ENCODE data around the gene C7orf25.
"Not testable (repeated sequence)": the region's sequence is repeated elsewhere in the genome, so short reads cannot be mapped to it uniquely, and the experiment has no call there.

The C7orf25 gene

DNA sequence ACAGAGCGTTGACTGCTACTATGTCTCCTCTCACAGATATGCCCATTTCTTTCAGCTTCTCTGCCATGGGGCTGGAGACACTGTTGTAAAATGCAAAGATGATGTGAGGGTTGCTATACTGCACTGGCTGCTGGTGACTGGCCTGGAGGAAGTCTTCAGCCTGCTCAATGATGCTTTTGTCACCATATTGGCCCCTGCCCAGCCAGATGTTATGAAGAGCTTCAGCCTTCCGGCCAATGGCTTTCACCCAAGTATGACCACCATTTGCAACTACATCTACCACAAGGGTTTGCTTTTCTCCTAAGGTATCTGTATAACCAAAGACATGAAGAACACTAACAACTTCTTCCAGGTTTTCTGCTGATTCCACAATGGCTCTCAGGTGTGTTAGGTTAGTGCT lies 1.6 kb downstream of the C7orf25 start:
- H3K36me3 Mint-ChIP-seq: peaks cover 12% of the 10 kb centered on the region
- H3K27me3 Mint-ChIP-seq: no peaks in the 10 kb centered on the region
- no peaks in the 10 kb centered on the region for H3K9me3 Mint-ChIP-seq
- H3K27ac Mint-ChIP-seq: peak overlapping the region; percentile 51
- H3K4me1 Mint-ChIP-seq: peaks cover 68% of the 10 kb centered on the region
- H3K4me3 Mint-ChIP-seq: no peak overlapping the region

- H3K27me3 Mint-ChIP-seq: no peaks in the 10 kb centered on the region
- H3K36me3 Mint-ChIP-seq: peaks cover 4% of the 10 kb centered on the region
- no peak overlapping the region for H3K4me3 Mint-ChIP-seq
- peaks cover 38% of the 10 kb centered on the region for H3K4me1 Mint-ChIP-seq
- no peaks in the 10 kb centered on the region for H3K9me3 Mint-ChIP-seq
- H3K27ac Mint-ChIP-seq: no peak overlapping the region
Measured at GRCh38 chr7:42907316-42907715, 4.6 kb downstream of the C7orf25 start.

DNA sequence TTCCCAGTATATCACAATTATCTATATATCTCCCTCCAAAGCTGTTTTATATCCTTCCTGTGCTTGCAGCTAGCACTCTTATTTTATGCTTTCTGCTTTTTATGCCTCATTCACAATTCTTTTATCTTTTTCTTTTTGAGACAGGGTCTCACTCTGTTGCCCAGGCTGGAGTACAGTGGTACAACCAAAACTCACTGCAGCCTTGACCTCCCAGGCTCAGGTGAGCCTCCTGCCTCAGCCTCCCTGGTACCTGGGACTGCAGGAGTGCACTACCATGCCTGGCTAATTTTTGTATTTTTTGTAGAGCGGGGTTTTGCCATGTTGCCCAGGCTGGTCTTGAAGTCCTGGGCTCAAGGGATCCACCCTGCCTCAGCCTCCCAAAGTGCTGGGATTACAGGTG lies 5.7 kb downstream of the C7orf25 start:
- peaks cover 31% of the 10 kb centered on the region for H3K4me1 Mint-ChIP-seq
- peaks cover 4% of the 10 kb centered on the region for H3K36me3 Mint-ChIP-seq
- no peaks in the 10 kb centered on the region for H3K27me3 Mint-ChIP-seq
- no peak overlapping the region for H3K27ac Mint-ChIP-seq
- no peak overlapping the region for H3K4me3 Mint-ChIP-seq
- H3K9me3 Mint-ChIP-seq: no peaks in the 10 kb centered on the region

- H3K9me3 Mint-ChIP-seq: peaks cover 10% of the 10 kb centered on the region
- no peaks in the 10 kb centered on the region for H3K27me3 Mint-ChIP-seq
Measured at GRCh38 chr7:42902331-42902730, 9.5 kb downstream of the C7orf25 start.

DNA sequence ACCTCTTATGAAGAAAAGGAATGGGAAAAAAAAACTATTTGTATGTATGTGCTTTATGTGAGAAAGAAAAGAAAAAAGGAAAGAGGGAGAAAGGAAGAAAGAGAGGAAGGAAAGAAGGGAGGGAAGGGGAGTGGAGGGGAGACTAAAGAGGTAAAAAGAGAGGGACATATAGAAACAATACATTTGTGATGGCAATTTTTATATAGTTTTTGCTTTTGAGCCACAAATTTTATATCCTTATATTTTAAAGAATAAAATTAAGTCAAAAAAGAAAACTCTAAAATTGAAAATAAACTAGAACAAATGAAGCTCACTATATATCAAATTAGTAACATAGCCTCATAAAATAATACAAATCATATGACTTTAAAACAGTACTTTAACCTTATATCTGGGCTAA lies 11.0 kb downstream of the C7orf25 start:
- H3K27ac Mint-ChIP-seq: no peak overlapping the region
- no peaks in the 10 kb centered on the region for H3K27me3 Mint-ChIP-seq
- no peaks in the 10 kb centered on the region for H3K4me1 Mint-ChIP-seq
- H3K36me3 Mint-ChIP-seq: peaks cover 21% of the 10 kb centered on the region
- H3K9me3 Mint-ChIP-seq: peaks cover 25% of the 10 kb centered on the region
- H3K4me3 Mint-ChIP-seq: no peak overlapping the region

More at GRCh38 chr7:42902331-42902730, 9.5 kb downstream of the C7orf25 start:
- H3K36me3 Mint-ChIP-seq: peaks cover 7% of the 10 kb centered on the region
- no peak overlapping the region for H3K27ac Mint-ChIP-seq
- no peak overlapping the region for H3K4me3 Mint-ChIP-seq
- H3K4me1 Mint-ChIP-seq: peaks cover 1% of the 10 kb centered on the region

DNA sequence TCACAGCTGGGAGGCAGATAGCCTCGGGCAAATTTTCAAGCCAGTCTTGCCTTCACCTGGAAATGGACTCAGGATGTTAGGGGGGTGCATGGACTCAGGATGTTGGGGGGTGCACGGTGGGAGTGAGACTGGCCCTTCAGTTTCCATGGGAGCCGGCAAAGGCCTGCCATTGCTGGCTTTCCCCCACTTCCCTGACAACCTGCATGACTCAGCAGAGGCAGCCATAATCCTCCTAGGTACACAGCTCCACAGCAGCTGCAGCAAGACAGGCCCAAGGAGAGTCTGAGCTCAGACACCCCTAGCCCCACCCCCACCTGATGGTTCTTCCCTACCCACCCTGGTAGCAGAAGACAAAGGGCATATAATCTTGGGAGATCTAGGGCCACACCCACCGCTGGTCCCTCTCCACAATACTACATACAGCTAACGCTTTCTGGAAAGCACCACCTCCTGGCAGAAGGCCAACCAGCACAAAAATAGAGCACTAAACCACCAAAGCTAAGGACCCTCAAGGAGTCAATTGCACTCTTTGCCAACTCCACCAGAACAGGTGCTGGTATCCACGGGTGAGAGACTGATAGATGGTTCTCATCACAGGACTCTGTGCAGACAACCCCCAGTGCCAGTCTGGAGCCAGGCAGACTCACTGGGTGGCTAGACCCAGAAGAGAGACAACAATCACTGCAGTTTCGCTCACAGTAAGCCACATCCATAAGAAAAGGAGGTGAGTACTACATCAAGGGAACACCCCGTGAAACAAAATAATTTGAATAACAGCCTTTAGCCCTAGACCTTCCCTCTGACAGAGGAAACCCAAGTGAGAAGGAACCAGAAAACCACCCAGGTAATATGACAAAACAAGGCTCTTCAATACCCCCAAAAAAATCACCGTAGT lies 18.3 kb downstream of the C7orf25 start:
- H3K27ac Mint-ChIP-seq: no peak overlapping the region
- H3K36me3 Mint-ChIP-seq: peaks cover 29% of the 10 kb centered on the region
- H3K9me3 Mint-ChIP-seq: peaks cover 46% of the 10 kb centered on the region
- H3K4me1 Mint-ChIP-seq: peaks cover 7% of the 10 kb centered on the region
- no peak overlapping the region for H3K4me3 Mint-ChIP-seq
- peaks cover 1% of the 10 kb centered on the region for H3K27me3 Mint-ChIP-seq

DNA sequence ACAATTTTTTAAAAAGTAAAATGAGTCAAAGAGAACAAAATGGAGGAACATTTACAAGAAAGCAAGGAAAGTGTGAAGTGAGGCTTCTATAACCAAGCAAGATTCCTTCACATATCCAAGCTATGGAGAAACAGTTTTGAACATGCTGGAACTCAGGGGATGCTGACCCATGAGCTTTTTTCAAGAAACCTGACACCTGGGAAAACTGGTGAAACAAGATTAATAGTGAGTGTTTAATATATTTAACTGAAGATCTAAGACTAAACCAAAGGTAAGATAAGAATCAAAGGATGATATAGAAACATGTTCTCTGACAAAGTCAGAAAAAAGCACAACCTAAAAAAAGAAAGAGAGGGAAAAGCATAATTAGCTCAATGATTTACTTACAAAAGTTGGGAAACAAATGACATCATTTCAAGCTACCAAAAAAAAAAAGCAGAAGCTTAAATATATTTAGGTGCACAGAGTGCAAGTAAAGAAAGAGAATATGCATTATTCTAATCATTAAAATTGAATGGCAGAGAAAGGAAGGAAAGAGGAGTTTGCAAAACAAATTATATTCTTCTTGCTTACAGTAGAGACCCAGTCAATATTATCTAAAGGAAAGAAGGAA lies 24.9 kb downstream of the C7orf25 start:
- no peaks in the 10 kb centered on the region for H3K27me3 Mint-ChIP-seq
- no peaks in the 10 kb centered on the region for H3K36me3 Mint-ChIP-seq
- H3K27ac Mint-ChIP-seq: peak overlapping the region; percentile 87
- peak overlapping the region; percentile 91 for H3K4me3 Mint-ChIP-seq
- H3K4me1 Mint-ChIP-seq: peaks cover 27% of the 10 kb centered on the region
- H3K9me3 Mint-ChIP-seq: no peaks in the 10 kb centered on the region

DNA sequence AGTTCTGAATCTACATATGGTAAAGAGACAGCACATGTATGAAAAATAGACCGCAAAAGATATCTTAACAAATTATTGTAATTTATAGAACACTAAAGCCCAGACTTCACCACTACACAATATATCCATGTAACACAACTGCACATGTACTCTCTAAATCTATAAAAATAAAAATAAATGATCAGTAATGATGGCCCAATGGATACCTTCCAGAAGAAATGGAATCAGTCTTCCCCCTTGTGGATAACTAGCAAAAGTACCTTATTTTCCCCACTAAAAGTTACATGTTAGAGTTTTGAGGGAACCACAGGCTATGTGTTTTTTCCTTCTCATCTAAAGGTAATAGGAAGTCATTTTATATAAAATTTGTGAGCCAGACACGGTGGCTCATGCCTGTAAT lies 25.7 kb downstream of the C7orf25 start:
- Mint-ChIP-seq H3K9me3 (no peaks in the 10 kb centered on the region), H3K27ac (peak overlapping the region; percentile 55), H3K27me3 (no peaks in the 10 kb centered on the region), H3K36me3 (no peaks in the 10 kb centered on the region), H3K4me3 (no peak overlapping the region), H3K4me1 (peaks cover 27% of the 10 kb centered on the region)

- not testable (repeated sequence) for H3K9me3 Mint-ChIP-seq, H3K27me3 Mint-ChIP-seq, H3K4me3 Mint-ChIP-seq, H3K36me3 Mint-ChIP-seq
- Mint-ChIP-seq H3K27ac (peak overlapping the region; percentile 46), H3K4me1 (peaks cover 27% of the 10 kb centered on the region)
Measured at GRCh38 chr7:42885183-42885582, 26.7 kb downstream of the C7orf25 start.

DNA sequence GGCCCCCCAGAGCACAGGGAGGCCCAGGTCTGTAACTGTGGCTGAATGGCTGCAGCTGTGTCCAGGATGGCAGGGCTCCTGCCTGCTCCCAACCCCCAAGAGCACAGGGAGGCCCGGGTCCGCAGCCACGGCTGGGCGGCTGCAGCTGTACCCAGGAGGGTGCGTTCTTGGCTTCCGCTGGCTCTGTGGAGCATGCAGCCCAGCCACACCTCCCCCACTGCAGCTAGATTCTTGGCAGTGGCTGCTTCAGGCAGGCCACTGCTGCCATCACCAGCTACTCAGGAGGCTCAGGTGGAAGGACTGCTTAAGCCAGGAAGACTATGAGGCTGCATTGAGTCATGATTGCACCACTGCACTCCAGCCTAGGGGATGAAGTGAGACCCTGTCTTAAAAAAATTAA lies 27.9 kb downstream of the C7orf25 start:
- H3K9me3 Mint-ChIP-seq: no peaks in the 10 kb centered on the region
- H3K4me1 Mint-ChIP-seq: peaks cover 22% of the 10 kb centered on the region
- H3K27ac Mint-ChIP-seq: no peak overlapping the region
- no peaks in the 10 kb centered on the region for H3K36me3 Mint-ChIP-seq
- H3K27me3 Mint-ChIP-seq: no peaks in the 10 kb centered on the region
- no peak overlapping the region for H3K4me3 Mint-ChIP-seq

GRCh38 chr7:42880392-42880791 lies 31.5 kb downstream of the C7orf25 start:
- no peak overlapping the region for H3K27ac Mint-ChIP-seq
- H3K27me3 Mint-ChIP-seq: no peaks in the 10 kb centered on the region
- H3K4me1 Mint-ChIP-seq: no peaks in the 10 kb centered on the region
- H3K36me3 Mint-ChIP-seq: no peaks in the 10 kb centered on the region
- no peaks in the 10 kb centered on the region for H3K9me3 Mint-ChIP-seq
- H3K4me3 Mint-ChIP-seq: no peak overlapping the region

DNA sequence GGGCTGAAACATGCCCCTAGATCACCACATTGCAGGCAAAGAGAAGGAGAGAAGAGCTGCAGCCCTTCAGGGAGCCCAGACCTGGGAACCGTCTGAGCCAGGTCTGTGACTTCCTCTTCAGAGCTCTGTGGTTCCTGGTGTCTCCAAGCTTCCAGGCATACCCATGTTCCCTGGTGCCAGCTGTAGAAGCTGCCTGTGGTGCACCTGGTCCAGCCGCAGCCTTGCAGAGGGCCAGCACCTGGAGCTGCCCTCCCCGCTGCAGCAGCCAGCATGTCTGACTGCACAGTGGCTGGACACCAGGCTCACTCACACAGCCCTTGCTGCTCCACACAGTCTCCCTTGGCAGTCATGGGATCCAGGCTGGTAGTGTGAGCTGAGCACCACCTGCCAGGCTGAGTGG lies 33.6 kb downstream of the C7orf25 start:
- Mint-ChIP-seq H3K27ac (no peak overlapping the region), H3K4me1 (no peaks in the 10 kb centered on the region), H3K9me3 (no peaks in the 10 kb centered on the region), H3K27me3 (no peaks in the 10 kb centered on the region), H3K36me3 (no peaks in the 10 kb centered on the region), H3K4me3 (no peak overlapping the region)

DNA sequence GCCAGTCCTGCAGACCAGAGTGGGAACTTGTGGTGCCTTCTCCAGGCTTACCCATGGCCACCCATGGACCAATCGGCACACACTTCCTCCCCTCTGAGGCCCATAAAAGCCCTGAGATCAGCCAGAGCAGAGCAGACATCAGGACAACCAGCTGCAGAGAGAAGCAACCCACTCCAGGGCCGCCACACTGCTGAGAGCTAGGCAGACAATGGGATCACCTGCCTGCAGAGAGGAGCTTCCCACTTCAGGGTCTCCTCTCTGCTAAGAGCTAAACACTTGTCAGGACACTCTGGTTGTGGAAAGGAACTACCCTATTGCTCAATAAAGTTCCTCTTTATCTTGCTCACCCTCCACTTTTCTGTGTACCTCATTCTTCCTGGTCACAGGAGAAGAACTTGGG lies 34.0 kb downstream of the C7orf25 start:
- Mint-ChIP-seq H3K27ac (no peak overlapping the region), H3K4me3 (no peak overlapping the region), H3K36me3 (no peaks in the 10 kb centered on the region), H3K9me3 (no peaks in the 10 kb centered on the region), H3K27me3 (no peaks in the 10 kb centered on the region), H3K4me1 (no peaks in the 10 kb centered on the region)

DNA sequence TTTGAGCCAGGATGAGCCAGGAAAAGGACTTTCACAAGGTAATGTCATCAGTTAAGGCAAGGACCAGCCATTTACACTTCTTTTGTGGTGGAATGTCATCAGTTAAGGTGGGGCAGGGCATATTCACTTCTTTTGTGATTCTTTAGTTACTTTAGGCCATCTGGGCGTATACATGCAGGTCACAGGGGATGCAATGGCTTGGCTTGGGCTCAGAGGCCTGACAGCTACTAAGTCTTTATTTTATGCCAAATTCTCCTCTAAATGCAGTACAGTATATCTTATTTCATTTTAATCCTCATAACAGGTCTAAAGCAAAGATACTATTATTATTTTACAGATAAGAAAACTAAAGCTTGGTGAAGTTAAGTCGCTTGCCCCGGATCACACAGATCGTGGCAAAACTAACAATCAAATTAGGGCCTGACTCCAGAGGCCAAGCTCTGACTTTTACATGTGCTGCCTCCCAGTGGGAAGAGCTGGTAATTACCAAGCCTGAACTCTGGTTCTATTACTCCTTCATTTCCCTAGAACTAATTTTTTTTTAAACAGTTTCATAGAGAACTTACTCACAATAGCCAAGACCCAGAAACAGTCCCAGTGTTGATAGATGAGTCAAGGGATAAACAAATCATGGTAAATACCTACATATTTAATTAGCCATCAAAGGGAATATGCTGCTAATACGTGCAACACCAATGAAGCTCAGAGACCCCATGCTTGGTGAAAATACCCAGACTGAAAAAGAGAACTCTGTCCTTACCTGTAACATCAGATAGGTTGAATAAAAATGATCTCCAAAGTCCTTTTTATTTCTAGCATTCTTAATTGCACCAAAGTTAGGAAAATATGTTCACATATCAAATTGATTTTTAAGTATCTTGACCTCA lies 35.4 kb downstream of the C7orf25 start:
- Mint-ChIP-seq H3K27ac (no peak overlapping the region), H3K4me1 (no peaks in the 10 kb centered on the region), H3K4me3 (no peak overlapping the region), H3K27me3 (no peaks in the 10 kb centered on the region), H3K9me3 (no peaks in the 10 kb centered on the region), H3K36me3 (no peaks in the 10 kb centered on the region)

DNA sequence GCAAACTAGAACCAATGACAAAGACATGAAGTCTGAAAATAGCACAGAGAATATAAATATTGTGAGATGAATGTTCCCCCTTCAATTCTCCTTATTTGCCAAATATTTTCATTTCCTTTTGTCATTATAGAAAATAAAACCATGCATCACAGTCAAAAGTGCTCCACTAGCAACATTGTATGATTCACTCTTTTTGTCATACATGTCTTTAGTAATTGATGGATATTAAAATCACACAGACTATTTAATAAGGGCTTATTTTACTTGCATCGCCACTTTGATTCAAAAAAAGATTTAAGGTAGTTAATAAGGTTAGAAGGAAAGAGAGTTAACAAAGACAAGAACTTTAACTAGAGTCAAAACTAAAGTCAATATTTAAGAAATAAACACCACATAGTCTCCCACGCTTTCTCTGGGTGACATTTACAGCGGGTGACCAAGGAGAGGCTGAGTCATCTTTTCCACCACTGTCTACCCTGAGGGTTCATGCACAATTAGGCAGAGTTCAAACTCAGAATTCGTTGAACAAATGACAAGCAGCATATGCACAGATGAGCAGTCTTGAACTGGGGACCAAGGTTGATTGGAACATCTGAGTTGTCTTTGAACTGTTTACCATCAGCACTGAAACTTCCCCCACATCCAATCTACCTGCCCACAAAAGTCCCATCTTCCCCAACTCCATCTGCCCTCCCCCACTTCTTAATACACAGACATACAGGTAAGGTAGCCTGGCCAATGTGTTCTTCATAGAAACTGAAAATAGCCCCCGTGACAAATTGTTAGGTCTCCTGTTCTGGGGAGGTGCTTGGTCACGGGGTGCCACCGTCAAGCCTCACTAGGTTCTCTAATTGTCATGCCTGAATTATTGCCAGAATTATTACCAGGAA lies 42.5 kb downstream of the C7orf25 start:
- H3K36me3 Mint-ChIP-seq: peaks cover 1% of the 10 kb centered on the region
- peaks cover 21% of the 10 kb centered on the region for H3K4me1 Mint-ChIP-seq
- H3K27ac Mint-ChIP-seq: peak overlapping the region; percentile 87
- H3K4me3 Mint-ChIP-seq: peak overlapping the region; percentile 48
- peaks cover 2% of the 10 kb centered on the region for H3K27me3 Mint-ChIP-seq
- peaks cover 2% of the 10 kb centered on the region for H3K9me3 Mint-ChIP-seq
